Measurements from ENCODE around the gene CST7. TPM values are rescaled to one million over a fixed set of nuclear protein-coding genes. Genes with fewer than 3 reads are reported as not detected.

Gene CST7
- total RNA-seq, 4 donors from 2014 or later = 6.4 to 20.5 (median 12.2) TPM

GRCh38 chr20:24958506-24959385, 9.7 kb downstream of the CST7 start:
- no peak for TF ChIP-seq CTCF (IDR thresholded peaks at IDR 0.05)
- no peak for DNase-seq (ENCODE audit: low spot score)
- ATAC-seq (ENCODE audit: low FRiP score) = no peak

- ATAC-seq (ENCODE audit: low FRiP score) (no peak), DNase-seq (ENCODE audit: low spot score) (no peak)
- no peak for TF ChIP-seq CTCF (IDR thresholded peaks at IDR 0.05)
Observed at GRCh38 chr20:24959591-24960301, 10.7 kb downstream of the CST7 start.

GRCh38 chr20:24960302-24960801, 11.3 kb downstream of the CST7 start:
- no peak for TF ChIP-seq CTCF (IDR thresholded peaks at IDR 0.05)
- DNase-seq (ENCODE audit: low spot score) (no peak), ATAC-seq (ENCODE audit: low FRiP score) (no peak)

GRCh38 chr20:24960861-24961260, 11.8 kb downstream of the CST7 start:
- ATAC-seq (ENCODE audit: low FRiP score) = no peak
- TF ChIP-seq CTCF (IDR thresholded peaks at IDR 0.05) = no peak
- no peak for DNase-seq (ENCODE audit: low spot score)

GRCh38 chr20:24961384-24962181, 12.5 kb downstream of the CST7 start:
- DNase-seq (ENCODE audit: low spot score) (no peak), ATAC-seq (ENCODE audit: low FRiP score) (no peak)
- no peak for TF ChIP-seq CTCF (IDR thresholded peaks at IDR 0.05)

GRCh38 chr20:24962182-24962492, 13.1 kb downstream of the CST7 start:
- no peak for DNase-seq (ENCODE audit: low spot score)
- ATAC-seq (ENCODE audit: low FRiP score) = no peak
- no peak for TF ChIP-seq CTCF (IDR thresholded peaks at IDR 0.05)
